GM12892 (cell line): ENCODE results near the gene ADAMTSL3.

ENCODE experiments used
- POLR2A ChIP-seq: IDR thresholded peaks from 2 replicates; pipeline ENCODE4 v1.6.1; 2011; ENCODE audit warnings: low read depth, low read length, control low read depth
- TAF1 ChIP-seq: IDR thresholded peaks from 2 replicates; pipeline ENCODE4 v1.6.1; 2011; ENCODE audit warnings: low read depth, mild to moderate bottlenecking, control low read depth, low read length, borderline replicate concordance

- no peak for TF ChIP-seq TAF1
- no peak for TF ChIP-seq POLR2A
These were observed 11.6 kb downstream of the ADAMTSL3 start for GRCh38 chr15:83665480-83665879.
